Prostate gland (tissue), 2 donors: ENCODE measurements around the gene GTF2H4. TPM values are rescaled to one million over a fixed set of nuclear protein-coding genes. Genes with fewer than 3 reads are reported as not detected.

Experiments
- DNase-seq: peaks from one replicate; pipeline ENCODE4 v3.0.0-alpha.2; 2019; ENCODE audit warnings: low spot score
- H3K27ac ChIP-seq, 2 donors: fragments of 200-600 bp; sonication (generic); 2 replicates each; pipeline ENCODE4 v1.5.1; 2017 to 2019
- H3K27me3 ChIP-seq: fragments of 200-600 bp; sonication (generic); replicated peaks from 2 replicates; pipeline ENCODE4 v1.5.1; 2019; ENCODE audit not compliant: insufficient read depth
- H3K36me3 ChIP-seq, 2 donors: fragments of 200-600 bp; sonication (generic); 1 replicate in 1 of 2; 2 replicates in 1 of 2; pipeline versions ENCODE4 v1.5.1 to v1.8.1; 2017 to 2019
- H3K4me1 ChIP-seq: fragments of 200-600 bp; sonication (generic); replicated peaks from 2 replicates; pipeline ENCODE4 v1.5.1; 2019
- H3K4me3 ChIP-seq, 2 donors: fragments of 200-600 bp; sonication (generic); 2 replicates each; pipeline ENCODE4 v1.5.1; 2017 to 2019
- H3K9me3 ChIP-seq: fragments of 200-600 bp; sonication (generic); 2 replicates; pipeline ENCODE4 v1.5.1; 2017
- POLR2A ChIP-seq: fragments of 450-650 bp; IDR thresholded peaks from one replicate; pipeline ENCODE4 v1.6.1; 2016; ENCODE audit warnings: antibody characterized with exemption, mild to moderate bottlenecking
- POLR2AphosphoS5 ChIP-seq: sonication (generic); formaldehyde crosslinking; IDR thresholded peaks from one replicate; pipeline ENCODE4 v1.6.1; 2017; ENCODE audit warnings: antibody characterized with exemption
- WGBS: methylation state at CpG from one replicate; pipeline ENCODE4 v1.1.5; 2018; 5-methylcytosine and 5-hydroxymethylcytosine counted together
- intact Hi-C: fragments of 100-400 bp; cut with DNase I; formaldehyde crosslinking; loops from one replicate; pipeline ENCODE4 v1.14.2; 2022
- total RNA-seq, 2 donors: library from RNA; depleted of rRNA; stranded (reverse); fragments of >200 nt; gene quantifications; one replicate each; pipeline ENCODE4 v1.1.0, GENCODE V29; 2016
- TF ChIP-seq, protein P1 (sequence below), 4 experiments: fragments of 200-600 bp in 2 of 4; fragments of 450-650 bp in 2 of 4; sonication (generic) in 2 of 4; IDR thresholded peaks; 1 replicate in 3 of 4; 2 replicates in 1 of 4; pipeline ENCODE4 v1.5.1; 2016 to 2019; ENCODE audit warnings: antibody characterized with exemption in 4 of 4, mild to moderate bottlenecking in 2 of 4, moderate library complexity in 2 of 4

The GTF2H4 gene
- total RNA-seq, 2 donors from 2014 or later: 19.0 to 26.2 TPM

DNA sequence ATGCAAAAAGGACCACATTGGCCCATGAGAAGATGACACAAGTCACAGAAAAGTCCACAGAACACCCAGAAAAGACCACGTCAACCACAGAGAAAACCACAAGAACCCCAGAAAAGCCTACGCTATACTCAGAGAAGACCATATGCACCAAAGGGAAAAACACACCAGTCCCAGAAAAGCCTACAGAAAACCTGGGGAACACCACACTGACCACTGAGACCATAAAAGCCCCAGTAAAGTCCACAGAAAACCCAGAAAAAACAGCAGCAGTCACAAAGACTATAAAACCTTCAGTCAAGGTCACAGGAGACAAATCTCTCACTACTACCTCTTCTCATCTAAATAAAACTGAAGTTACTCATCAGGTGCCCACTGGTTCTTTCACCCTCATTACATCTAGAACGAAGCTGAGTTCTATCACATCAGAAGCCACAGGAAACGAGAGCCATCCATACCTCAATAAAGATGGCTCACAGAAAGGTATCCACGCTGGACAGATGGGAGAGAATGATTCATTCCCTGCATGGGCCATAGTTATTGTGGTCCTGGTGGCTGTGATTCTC is 44.0 kb downstream of the GTF2H4 start:
- no peak overlapping the region for H3K27ac ChIP-seq
- no peaks in the 10 kb centered on the region for H3K27me3 ChIP-seq
- WGBS: 81% methylated on average over 5 of the region's 5 CpGs
- no peaks in the 10 kb centered on the region for H3K36me3 ChIP-seq
- intact Hi-C loops: no loop called here
- no peaks in the 10 kb centered on the region for H3K4me1 ChIP-seq
- no peak for TF ChIP-seq POLR2AphosphoS5
- TF ChIP-seq, protein P1, sequence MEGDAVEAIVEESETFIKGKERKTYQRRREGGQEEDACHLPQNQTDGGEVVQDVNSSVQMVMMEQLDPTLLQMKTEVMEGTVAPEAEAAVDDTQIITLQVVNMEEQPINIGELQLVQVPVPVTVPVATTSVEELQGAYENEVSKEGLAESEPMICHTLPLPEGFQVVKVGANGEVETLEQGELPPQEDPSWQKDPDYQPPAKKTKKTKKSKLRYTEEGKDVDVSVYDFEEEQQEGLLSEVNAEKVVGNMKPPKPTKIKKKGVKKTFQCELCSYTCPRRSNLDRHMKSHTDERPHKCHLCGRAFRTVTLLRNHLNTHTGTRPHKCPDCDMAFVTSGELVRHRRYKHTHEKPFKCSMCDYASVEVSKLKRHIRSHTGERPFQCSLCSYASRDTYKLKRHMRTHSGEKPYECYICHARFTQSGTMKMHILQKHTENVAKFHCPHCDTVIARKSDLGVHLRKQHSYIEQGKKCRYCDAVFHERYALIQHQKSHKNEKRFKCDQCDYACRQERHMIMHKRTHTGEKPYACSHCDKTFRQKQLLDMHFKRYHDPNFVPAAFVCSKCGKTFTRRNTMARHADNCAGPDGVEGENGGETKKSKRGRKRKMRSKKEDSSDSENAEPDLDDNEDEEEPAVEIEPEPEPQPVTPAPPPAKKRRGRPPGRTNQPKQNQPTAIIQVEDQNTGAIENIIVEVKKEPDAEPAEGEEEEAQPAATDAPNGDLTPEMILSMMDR (IDR thresholded peaks at IDR 0.05): no peak
- TF ChIP-seq POLR2A: no peak
- no peak overlapping the region for H3K4me3 ChIP-seq
- H3K9me3 ChIP-seq: no peaks in the 10 kb centered on the region
- no peak for DNase-seq

DNA sequence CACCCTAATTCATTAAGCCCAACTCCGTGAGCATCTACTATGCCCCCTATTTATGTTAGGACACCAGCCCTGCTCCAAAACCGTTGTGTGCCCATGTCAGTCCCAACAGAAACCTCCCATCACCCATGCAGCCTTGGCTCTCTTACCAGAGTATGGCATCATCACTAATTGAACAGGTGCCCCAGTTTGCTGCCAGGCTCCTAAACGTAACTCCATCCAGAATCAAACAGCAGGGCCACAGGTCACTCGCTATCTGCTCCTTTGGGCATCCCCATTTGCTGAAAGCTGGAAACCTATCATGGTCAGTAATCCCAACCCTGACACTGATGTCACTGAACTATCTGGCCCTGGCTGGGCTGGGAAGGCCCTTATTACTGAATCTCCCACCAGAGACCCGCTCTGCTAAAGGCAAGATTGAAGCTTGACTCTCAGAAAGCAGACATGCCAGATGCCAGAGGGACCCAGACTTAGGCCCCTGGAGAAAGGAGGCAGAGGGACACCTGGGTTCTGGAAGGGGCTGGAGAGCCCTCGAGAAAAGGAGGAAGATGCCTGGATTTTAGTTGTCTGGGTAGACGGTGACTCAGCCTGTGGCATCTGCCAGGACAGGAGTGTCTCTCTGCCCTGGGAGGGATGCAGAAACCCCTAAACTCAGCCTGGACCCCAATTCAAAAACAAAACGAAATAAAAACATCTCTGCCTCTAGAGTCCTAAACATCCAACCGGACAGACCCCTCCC is 46.8 kb downstream of the GTF2H4 start:
- intact Hi-C loops: no loop called here
- no peak for DNase-seq
- Histone ChIP-seq H3K4me3 (no peak overlapping the region), H3K9me3 (no peaks in the 10 kb centered on the region), H3K27ac (no peak overlapping the region), H3K4me1 (no peaks in the 10 kb centered on the region), H3K36me3 (no peaks in the 10 kb centered on the region), H3K27me3 (no peaks in the 10 kb centered on the region)
- 61% methylated on average over 9 of the region's 9 CpGs for WGBS
- TF ChIP-seq, protein P1 (IDR thresholded peaks at IDR 0.05): no peak
- TF ChIP-seq POLR2AphosphoS5 (no peak), POLR2A (no peak)

DNA sequence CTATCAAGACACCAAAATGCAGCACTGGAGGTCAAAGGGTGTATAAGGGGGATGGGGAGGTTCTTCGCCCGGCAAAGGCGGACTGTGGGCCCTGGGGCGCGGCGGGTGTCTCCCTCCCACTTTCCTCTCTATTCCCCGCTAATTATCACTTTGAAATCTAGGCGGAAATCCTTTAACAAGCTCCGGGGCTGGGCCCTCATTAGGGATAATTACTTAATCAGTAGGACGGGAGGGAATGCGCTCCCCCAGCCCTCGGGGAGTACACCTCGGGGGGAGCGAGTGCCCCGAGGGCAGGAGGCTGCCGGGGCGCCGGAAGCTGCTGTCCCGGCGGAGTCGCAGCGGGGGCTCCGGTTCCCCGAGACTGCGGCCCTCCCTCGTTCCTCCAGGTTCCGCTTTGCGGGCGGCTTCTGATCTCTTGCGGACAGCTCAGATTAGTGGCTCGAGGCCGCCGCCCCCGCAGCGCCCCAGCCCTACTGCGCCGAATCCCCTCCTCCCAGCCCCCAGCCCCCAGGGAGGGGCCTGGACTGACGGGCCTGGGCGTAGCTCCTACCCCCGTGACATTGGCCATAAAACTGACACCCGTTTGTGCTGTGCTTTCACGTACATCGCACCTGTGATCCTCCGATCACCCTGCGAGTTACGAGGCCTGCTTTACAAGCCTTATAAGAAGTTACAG is 47.5 kb downstream of the GTF2H4 start:
- H3K27me3 ChIP-seq: no peaks in the 10 kb centered on the region
- no peak for DNase-seq
- no peak overlapping the region for H3K27ac ChIP-seq

DNA sequence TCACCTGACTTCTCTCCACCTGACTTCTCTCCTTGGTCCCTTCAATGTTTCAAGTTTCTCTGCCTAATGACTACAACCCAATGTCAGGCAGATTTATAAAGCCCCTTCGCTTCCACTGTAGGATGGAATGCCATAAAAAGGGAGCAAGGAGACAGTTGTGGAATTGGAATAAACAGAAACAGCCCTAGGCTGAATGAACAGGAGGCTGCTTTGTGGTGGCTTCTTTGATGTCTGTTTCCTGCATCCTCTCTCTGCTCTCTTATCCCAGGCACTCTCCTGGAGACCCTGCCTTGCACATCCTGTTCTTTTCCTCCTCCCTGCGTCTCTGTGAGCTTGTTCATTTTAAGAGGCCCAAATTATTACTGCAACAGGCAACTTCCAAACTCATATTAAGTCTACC is 49.7 kb downstream of the GTF2H4 start:
- no peak overlapping the region for H3K4me3 ChIP-seq
- TF ChIP-seq POLR2A (no peak), POLR2AphosphoS5 (no peak)
- TF ChIP-seq, protein P1 (IDR thresholded peaks at IDR 0.05): no peak
- no peaks in the 10 kb centered on the region for H3K4me1 ChIP-seq
- H3K27me3 ChIP-seq: no peaks in the 10 kb centered on the region
- H3K27ac ChIP-seq: no peak overlapping the region
- DNase-seq: no peak
- H3K36me3 ChIP-seq: no peaks in the 10 kb centered on the region
- H3K9me3 ChIP-seq: no peaks in the 10 kb centered on the region
- WGBS: 60% methylated on average over 2 of the region's 2 CpGs
- intact Hi-C loops: no loop called here

More for the DNA sequence above, 47.5 kb downstream of the GTF2H4 start:
- TF ChIP-seq POLR2A (no peak), POLR2AphosphoS5 (peak; percentile 15)
- TF ChIP-seq, protein P1 (IDR thresholded peaks at IDR 0.05): no peak
- Histone ChIP-seq H3K9me3 (no peaks in the 10 kb centered on the region), H3K4me3 (peak overlapping the region; percentile 7 to 29), H3K4me1 (no peaks in the 10 kb centered on the region), H3K36me3 (no peaks in the 10 kb centered on the region)
- WGBS: 8% methylated on average over 46 of the region's 46 CpGs
- intact Hi-C loops: no loop called here
